GM23338 (cell line): Measurements from ENCODE around the gene CPLANE2. TPM values are rescaled to one million over a fixed set of nuclear protein-coding genes. Genes with fewer than 3 reads are reported as not detected.

Source experiments
- ATAC-seq: fragments of 200-7000 bp; cut with Tn5 transposase; 3 replicates; pipeline ENCODE4 v1.9.1; 2020
- DNase-seq: peaks from one replicate; pipeline ENCODE4 v3.0.0-alpha.2; 2015; ENCODE audit warnings: low spot score
- H2AFZ ChIP-seq: fragments of 200-600 bp; sonication (generic); 2 replicates; pipeline ENCODE4 v1.8.0; 2016; ENCODE audit warnings: antibody characterized with exemption, mild to moderate bottlenecking, moderate library complexity
- H3F3A ChIP-seq: fragments of 200-600 bp; sonication (generic); replicated peaks from 2 replicates; pipeline ENCODE4 v1.8.0; 2017; ENCODE audit warnings: antibody characterized with exemption, mixed run types, low read depth
- H3K27ac ChIP-seq: fragments of 200-600 bp; sonication (generic); 2 replicates; pipeline ENCODE4 v1.6.1; 2016; ENCODE audit warnings: low read depth
- H3K27me3 ChIP-seq: fragments of 200-600 bp; sonication (generic); 2 replicates; pipeline ENCODE4 v1.8.0; 2016; ENCODE audit warnings: mild to moderate bottlenecking, mixed run types, moderate library complexity; ENCODE audit not compliant: insufficient read depth
- H3K36me3 ChIP-seq: fragments of 200-600 bp; sonication (generic); 2 replicates; pipeline ENCODE4 v1.8.0; 2016; ENCODE audit warnings: mild to moderate bottlenecking; ENCODE audit not compliant: insufficient read depth
- H3K4me1 ChIP-seq: fragments of 200-600 bp; sonication (generic); 2 replicates; pipeline ENCODE4 v1.8.0; 2016; ENCODE audit warnings: mild to moderate bottlenecking, moderate library complexity; ENCODE audit not compliant: insufficient read depth
- H3K4me2 ChIP-seq: fragments of 200-600 bp; sonication (generic); 2 replicates; pipeline ENCODE4 v1.7.1; 2017; ENCODE audit warnings: mixed run types
- H3K4me3 ChIP-seq: fragments of 200-600 bp; sonication (generic); 2 replicates; pipeline ENCODE4 v1.6.1; 2016; ENCODE audit warnings: mixed run types
- H3K79me2 ChIP-seq: fragments of 200-600 bp; sonication (generic); replicated peaks from 2 replicates; pipeline ENCODE4 v1.8.0; 2017; ENCODE audit warnings: mild to moderate bottlenecking; ENCODE audit not compliant: insufficient read depth
- H3K9me2 ChIP-seq: fragments of 200-600 bp; sonication (generic); 2 replicates; pipeline ENCODE4 v1.8.0; 2017; ENCODE audit not compliant: insufficient read depth
- H4K20me1 ChIP-seq: fragments of 200-600 bp; sonication (generic); replicated peaks from 2 replicates; pipeline ENCODE4 v1.8.0; 2017; ENCODE audit warnings: mild to moderate bottlenecking; ENCODE audit not compliant: insufficient read depth
- H3K27ac Mint-ChIP-seq: 2 replicates; pipeline ENCODE4 v1.8.0; 2020; ENCODE audit warnings: inconsistent platforms, mild to moderate bottlenecking, moderate library complexity, mixed read lengths
- H3K27me3 Mint-ChIP-seq: 3 replicates; pipeline ENCODE4 v1.8.0; 2022; ENCODE audit warnings: low read depth, mild to moderate bottlenecking, moderate library complexity, mixed read lengths, inconsistent platforms; ENCODE audit not compliant: insufficient read depth, poor library complexity
- H3K36me3 Mint-ChIP-seq: 3 replicates; pipeline ENCODE4 v1.8.0; 2021; ENCODE audit warnings: low read depth, mild to moderate bottlenecking, inconsistent platforms, moderate library complexity, mixed read lengths
- H3K4me1 Mint-ChIP-seq: 3 replicates; pipeline ENCODE4 v1.8.0; 2020; ENCODE audit warnings: mild to moderate bottlenecking, inconsistent platforms, mixed read lengths
- H3K4me3 Mint-ChIP-seq: 3 replicates; pipeline ENCODE4 v1.8.0; 2021; ENCODE audit warnings: moderate library complexity, mild to moderate bottlenecking, inconsistent platforms, mixed read lengths
- H3K9me3 Mint-ChIP-seq: 3 replicates; pipeline ENCODE4 v1.8.0; 2020; ENCODE audit warnings: moderate library complexity, mild to moderate bottlenecking, inconsistent platforms, mixed read lengths
- EZH2 ChIP-seq: fragments of 200-600 bp; sonication (generic); IDR thresholded peaks from one replicate; pipeline ENCODE4 v1.8.0; 2017; ENCODE audit warnings: antibody characterized with exemption, mild to moderate bottlenecking, low read depth; ENCODE audit not compliant: unreplicated experiment
- JUNB ChIP-seq: IDR thresholded peaks from one replicate; pipeline ENCODE4 v1.6.1; 2016; ENCODE audit warnings: antibody characterized with exemption; ENCODE audit not compliant: unreplicated experiment
- POLR2AphosphoS5 ChIP-seq: IDR thresholded peaks from 2 replicates; pipeline ENCODE4 v1.6.1; 2016; ENCODE audit warnings: antibody characterized with exemption, low read depth
- REST ChIP-seq: IDR thresholded peaks from one replicate; pipeline ENCODE4 v1.6.1; 2018; ENCODE audit warnings: antibody characterized with exemption; ENCODE audit not compliant: unreplicated experiment
- ZNF331 ChIP-seq: fragments of 250-450 bp; sonication (Bioruptor Pico); IDR thresholded peaks from 2 replicates; pipeline ENCODE4 v1.5.0; 2020; ENCODE audit warnings: low read depth, mild to moderate bottlenecking, moderate library complexity
- ZNF462 ChIP-seq: fragments of 250-450 bp; sonication (Bioruptor Pico); IDR thresholded peaks from 2 replicates; pipeline ENCODE4 v1.5.0; 2020; ENCODE audit warnings: mild to moderate bottlenecking, moderate library complexity
- polyA plus RNA-seq: library from polyadenylated mRNA; unstranded; fragments of >200 nt; fragmentation: Nextera tagmentation; extraction: Ambion mirVana; gene quantifications from 2 replicates; pipeline ENCODE4 v1.2.1, GENCODE V29; 2016
- total RNA-seq: library from RNA; depleted of rRNA; stranded (reverse); fragments of >200 nt; shearing (Covaris generic); gene quantifications from 2 replicates; pipeline ENCODE4 v1.2.3, GENCODE V29; 2014
- TF ChIP-seq, protein P1 (sequence below), 2 experiments: fragments of 200-600 bp in 1 of 2; sonication (generic) in 1 of 2; conservative IDR thresholded peaks; 2 replicates each; pipeline versions ENCODE4 v1.5.1 to v1.6.1; 2016 to 2017; ENCODE audit warnings: antibody characterized with exemption in 2 of 2, low read depth in 2 of 2, mild to moderate bottlenecking in 2 of 2, moderate library complexity in 1 of 2
- TF ChIP-seq, protein P2 (sequence below): IDR thresholded peaks from 2 replicates; pipeline ENCODE4 v1.6.1; 2016; ENCODE audit warnings: antibody characterized with exemption

CPLANE2 gene
- total and polyA plus RNA-seq, 2 experiments from 2014 or later, result 0.44 to 1.8 TPM

- no peaks in the 10 kb centered on the region for H3K36me3 Mint-ChIP-seq
- Histone ChIP-seq H3K9me2 (no peaks in the 10 kb centered on the region), H3K4me1 (peaks cover 4% of the 10 kb centered on the region; the same call in 1 of the 2 replicates), H4K20me1 (peaks cover 10% of the 10 kb centered on the region; the same call in 1 of the 2 replicates), H3K36me3 (no peaks in the 10 kb centered on the region), H2AFZ (no peak overlapping the region), H3K79me2 (no peaks in the 10 kb centered on the region; the same call in none of the 2 replicates), H3K27me3 (no peaks in the 10 kb centered on the region), H3K4me2 (no peak overlapping the region), H3F3A (no peaks in the 10 kb centered on the region), H3K4me3 (no peak overlapping the region), H3K27ac (no peak overlapping the region)
- ATAC-seq, result no peak
- no peaks in the 10 kb centered on the region for H3K9me3 Mint-ChIP-seq
- no peaks in the 10 kb centered on the region for H3K27me3 Mint-ChIP-seq
- no peak for DNase-seq
- TF ChIP-seq ZNF462 (CRISPR knock-in tag) (no peak), ZNF331 (no peak), POLR2AphosphoS5 (no peak), JUNB (no peak), EZH2 (no peak), REST (no peak)
- TF ChIP-seq, protein P1, sequence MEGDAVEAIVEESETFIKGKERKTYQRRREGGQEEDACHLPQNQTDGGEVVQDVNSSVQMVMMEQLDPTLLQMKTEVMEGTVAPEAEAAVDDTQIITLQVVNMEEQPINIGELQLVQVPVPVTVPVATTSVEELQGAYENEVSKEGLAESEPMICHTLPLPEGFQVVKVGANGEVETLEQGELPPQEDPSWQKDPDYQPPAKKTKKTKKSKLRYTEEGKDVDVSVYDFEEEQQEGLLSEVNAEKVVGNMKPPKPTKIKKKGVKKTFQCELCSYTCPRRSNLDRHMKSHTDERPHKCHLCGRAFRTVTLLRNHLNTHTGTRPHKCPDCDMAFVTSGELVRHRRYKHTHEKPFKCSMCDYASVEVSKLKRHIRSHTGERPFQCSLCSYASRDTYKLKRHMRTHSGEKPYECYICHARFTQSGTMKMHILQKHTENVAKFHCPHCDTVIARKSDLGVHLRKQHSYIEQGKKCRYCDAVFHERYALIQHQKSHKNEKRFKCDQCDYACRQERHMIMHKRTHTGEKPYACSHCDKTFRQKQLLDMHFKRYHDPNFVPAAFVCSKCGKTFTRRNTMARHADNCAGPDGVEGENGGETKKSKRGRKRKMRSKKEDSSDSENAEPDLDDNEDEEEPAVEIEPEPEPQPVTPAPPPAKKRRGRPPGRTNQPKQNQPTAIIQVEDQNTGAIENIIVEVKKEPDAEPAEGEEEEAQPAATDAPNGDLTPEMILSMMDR (conservative IDR thresholded peaks at IDR 0.05; ENCODE audit: low read depth in 2 of 2), result no peak
- TF ChIP-seq, protein P2, sequence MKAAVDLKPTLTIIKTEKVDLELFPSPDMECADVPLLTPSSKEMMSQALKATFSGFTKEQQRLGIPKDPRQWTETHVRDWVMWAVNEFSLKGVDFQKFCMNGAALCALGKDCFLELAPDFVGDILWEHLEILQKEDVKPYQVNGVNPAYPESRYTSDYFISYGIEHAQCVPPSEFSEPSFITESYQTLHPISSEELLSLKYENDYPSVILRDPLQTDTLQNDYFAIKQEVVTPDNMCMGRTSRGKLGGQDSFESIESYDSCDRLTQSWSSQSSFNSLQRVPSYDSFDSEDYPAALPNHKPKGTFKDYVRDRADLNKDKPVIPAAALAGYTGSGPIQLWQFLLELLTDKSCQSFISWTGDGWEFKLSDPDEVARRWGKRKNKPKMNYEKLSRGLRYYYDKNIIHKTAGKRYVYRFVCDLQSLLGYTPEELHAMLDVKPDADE, result no peak
- no peak overlapping the region for H3K4me3 Mint-ChIP-seq
- peaks cover 13% of the 10 kb centered on the region for H3K4me1 Mint-ChIP-seq
- no peak overlapping the region for H3K27ac Mint-ChIP-seq
Observed at GRCh38 chr1:16262067-16262466, 25.1 kb upstream of the CPLANE2 start.
